Brain microvascular endothelial cell (primary cell): ENCODE data around the gene BBS2.

Experiments used
- DNase-seq: peaks from one replicate; pipeline ENCODE4 v3.0.0-alpha.2; 2020
- H3K27ac ChIP-seq: fragments of 250-450 bp; sonication (Bioruptor Pico); 2 replicates; pipeline ENCODE4 v1.5.1; 2020; ENCODE audit warnings: mild to moderate bottlenecking, moderate library complexity
- H3K27me3 ChIP-seq: fragments of 250-450 bp; sonication (Bioruptor Pico); replicated peaks from 2 replicates; pipeline ENCODE4 v1.5.1; 2020; ENCODE audit warnings: mild to moderate bottlenecking
- H3K36me3 ChIP-seq: fragments of 250-450 bp; sonication (Bioruptor Pico); replicated peaks from 2 replicates; pipeline ENCODE4 v1.5.1; 2020; ENCODE audit warnings: mild to moderate bottlenecking
- H3K4me3 ChIP-seq: 2 replicates; pipeline ENCODE4 v1.5.1; 2011; ENCODE audit warnings: low read depth, mild to moderate bottlenecking, control low read depth, low read length, moderate library complexity
- in situ Hi-C: cut with HindIII; loops from 2 replicates; pipeline ENCODE4 v1.10.0; 2017; ENCODE audit warnings: low sequenced_read_pairs, low pct_ligation_motif_present
- TF ChIP-seq, protein P1 (sequence below): IDR thresholded peaks from 2 replicates; pipeline ENCODE4 v1.5.1; 2011; ENCODE audit warnings: low read depth, mild to moderate bottlenecking, moderate library complexity, low read length, control low read depth, inconsistent platforms; ENCODE audit errors: missing control alignments

The BBS2 gene

DNA sequence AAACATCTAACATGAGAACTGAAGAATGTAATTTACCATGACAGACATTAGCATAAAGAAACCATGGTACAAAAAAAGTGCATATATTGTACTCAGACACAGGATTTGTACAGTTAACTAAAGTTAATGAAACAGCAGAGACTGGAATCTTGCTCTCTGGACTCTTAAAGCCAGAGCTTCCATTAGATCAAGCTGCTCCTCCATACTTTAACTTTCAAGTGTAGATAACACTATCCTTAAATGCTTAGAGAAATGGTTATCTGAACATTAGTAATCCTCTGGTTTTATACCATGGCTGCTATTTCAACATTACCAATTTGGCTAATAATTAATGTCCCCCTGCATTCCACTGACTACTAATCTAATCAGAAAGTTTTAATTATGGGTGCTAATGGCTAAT, 71.8 kb downstream of the BBS2 start:
- Histone ChIP-seq H3K36me3 (peaks cover 13% of the 10 kb centered on the region), H3K27me3 (no peaks in the 10 kb centered on the region), H3K27ac (no peak overlapping the region), H3K4me3 (no peak overlapping the region)
- in situ Hi-C loops: no loop called here
- no peak for DNase-seq
- TF ChIP-seq, protein P1, sequence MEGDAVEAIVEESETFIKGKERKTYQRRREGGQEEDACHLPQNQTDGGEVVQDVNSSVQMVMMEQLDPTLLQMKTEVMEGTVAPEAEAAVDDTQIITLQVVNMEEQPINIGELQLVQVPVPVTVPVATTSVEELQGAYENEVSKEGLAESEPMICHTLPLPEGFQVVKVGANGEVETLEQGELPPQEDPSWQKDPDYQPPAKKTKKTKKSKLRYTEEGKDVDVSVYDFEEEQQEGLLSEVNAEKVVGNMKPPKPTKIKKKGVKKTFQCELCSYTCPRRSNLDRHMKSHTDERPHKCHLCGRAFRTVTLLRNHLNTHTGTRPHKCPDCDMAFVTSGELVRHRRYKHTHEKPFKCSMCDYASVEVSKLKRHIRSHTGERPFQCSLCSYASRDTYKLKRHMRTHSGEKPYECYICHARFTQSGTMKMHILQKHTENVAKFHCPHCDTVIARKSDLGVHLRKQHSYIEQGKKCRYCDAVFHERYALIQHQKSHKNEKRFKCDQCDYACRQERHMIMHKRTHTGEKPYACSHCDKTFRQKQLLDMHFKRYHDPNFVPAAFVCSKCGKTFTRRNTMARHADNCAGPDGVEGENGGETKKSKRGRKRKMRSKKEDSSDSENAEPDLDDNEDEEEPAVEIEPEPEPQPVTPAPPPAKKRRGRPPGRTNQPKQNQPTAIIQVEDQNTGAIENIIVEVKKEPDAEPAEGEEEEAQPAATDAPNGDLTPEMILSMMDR: no peak

DNA sequence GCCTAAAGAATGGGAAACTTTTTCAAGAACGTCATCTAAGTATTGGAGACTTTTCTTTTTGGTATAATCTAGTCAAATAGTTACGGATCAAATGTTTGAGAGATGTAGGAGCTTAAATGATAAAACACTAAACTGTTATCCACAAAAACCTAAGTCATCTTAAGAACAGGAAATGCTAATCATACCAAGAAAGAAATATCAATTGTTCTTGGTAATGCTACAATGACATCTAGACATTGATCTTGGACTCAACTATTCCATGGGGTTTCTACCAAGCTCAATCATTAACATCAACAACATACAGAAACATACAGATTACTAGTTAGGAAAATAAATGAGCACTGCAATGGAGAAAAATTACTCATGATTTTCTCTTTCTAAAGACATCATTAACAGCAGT, 72.5 kb downstream of the BBS2 start:
- Histone ChIP-seq H3K27me3 (no peaks in the 10 kb centered on the region), H3K4me3 (no peak overlapping the region), H3K36me3 (peaks cover 15% of the 10 kb centered on the region), H3K27ac (no peak overlapping the region)
- no peak for DNase-seq
- in situ Hi-C loops: no loop called here
- TF ChIP-seq, protein P1: no peak

GRCh38 chr16:56438038-56438437, 81.8 kb downstream of the BBS2 start:
- peaks cover 33% of the 10 kb centered on the region for H3K36me3 ChIP-seq
- no peaks in the 10 kb centered on the region for H3K27me3 ChIP-seq
- in situ Hi-C loops: no loop called here
- DNase-seq: no peak
- no peak overlapping the region for H3K27ac ChIP-seq
- H3K4me3 ChIP-seq: no peak overlapping the region
- TF ChIP-seq, protein P1: no peak

DNA sequence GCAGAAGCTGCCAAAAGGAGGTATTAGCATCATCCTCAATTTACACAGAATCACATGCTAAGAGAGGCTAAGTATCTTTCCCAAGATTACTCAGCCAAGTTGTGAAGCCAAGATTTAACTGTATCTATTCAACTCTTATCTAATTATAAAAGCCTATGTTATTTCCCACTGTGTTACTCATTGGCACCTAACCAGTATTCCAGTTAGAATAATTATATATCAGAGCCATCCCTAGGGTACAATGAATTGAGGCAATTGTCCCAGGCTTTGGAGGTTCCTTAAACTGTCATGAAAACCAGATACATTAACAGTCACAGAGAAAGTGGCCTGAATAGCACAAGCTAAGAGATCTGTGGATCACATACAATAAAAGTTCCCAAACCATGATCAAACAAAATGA, 83.6 kb downstream of the BBS2 start:
- Histone ChIP-seq H3K27me3 (no peaks in the 10 kb centered on the region), H3K27ac (no peak overlapping the region), H3K4me3 (no peak overlapping the region), H3K36me3 (peaks cover 34% of the 10 kb centered on the region)
- in situ Hi-C loops: no loop called here
- TF ChIP-seq, protein P1: no peak
- DNase-seq: no peak
